HG03045 (cell line): Measurements from ENCODE around the gene LAMTOR3.

ENCODE experiments used
- ATAC-seq: cut with Tn5 transposase; IDR thresholded peaks from one replicate; pipeline ENCODE4 v1.9.1; 2021; ENCODE audit warnings: mild to moderate bottlenecking, moderate library complexity; ENCODE audit not compliant: unreplicated experiment

The LAMTOR3 gene, protein sequence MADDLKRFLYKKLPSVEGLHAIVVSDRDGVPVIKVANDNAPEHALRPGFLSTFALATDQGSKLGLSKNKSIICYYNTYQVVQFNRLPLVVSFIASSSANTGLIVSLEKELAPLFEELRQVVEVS

DNA sequence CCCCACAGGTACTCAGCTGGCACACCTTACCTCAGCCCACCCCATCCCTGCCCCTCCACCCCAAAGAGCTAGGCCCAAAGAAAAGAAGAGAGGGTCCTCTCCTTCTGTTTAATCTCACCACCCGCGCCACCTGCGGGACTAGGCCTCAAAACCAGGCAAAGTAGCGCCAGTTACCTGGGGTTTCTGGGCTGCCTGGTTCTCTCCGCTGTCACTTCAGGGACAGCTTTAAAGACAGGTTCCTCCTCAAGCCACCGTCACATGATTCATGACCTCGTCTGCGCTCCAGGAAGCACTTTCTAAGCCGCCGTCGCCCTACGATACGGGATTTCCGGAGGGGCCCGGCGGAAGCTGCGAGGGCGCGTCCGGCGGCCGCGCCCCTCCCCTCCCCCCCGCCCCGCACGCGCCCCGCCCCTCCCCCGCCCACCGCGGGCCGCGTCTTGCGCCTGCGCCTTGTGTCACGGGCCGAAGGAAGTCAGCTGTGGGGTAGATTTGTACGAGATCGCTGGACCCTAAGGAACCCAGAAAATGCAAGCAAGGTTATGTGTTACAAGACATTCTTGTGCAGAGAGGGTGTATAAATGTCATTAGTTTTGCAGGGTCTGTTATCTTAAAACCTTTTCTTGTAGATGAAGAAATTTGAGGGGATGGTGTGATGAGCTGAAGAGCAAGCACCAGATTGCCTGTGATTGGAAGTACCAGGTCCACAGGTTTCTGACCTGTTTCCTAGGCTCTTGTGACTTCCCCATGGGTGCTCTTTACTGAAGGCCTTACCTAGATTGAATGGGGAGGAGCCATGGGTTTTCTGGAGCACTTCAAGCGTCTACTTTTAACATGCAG, at the start of gene LAMTOR3:
Gene LAMTOR3, minus strand, starts transcription at position 267 of the 837 bp plus-strand sequence. CDS start 464 bp downstream, outside the sequence.
- ATAC-seq: peak; percentile 100

DNA sequence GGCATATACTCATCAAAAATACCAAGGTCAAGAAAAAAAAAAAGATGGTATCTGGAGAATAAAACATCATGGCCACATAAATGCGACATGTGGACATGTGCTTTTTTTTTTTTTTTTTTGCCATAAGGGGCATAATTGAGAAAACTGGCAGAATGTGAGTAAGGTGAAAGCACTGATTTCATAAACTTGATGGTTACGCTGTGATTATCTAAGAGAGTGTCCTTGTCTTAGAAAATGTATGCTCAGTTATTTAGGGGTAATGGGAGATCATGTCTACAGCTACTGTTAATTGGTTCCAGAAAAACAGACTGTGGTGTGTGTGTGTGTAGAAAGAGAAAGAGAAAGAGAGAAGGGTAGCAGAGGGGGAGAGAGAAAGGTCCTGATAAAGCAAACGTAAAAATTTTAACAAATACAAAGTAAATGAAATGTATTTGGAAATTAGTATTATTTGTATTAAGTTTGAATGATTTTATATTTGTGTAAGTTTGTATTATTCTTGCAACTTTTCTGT, 44.1 kb upstream of the LAMTOR3 start:
- ATAC-seq: no peak

DNA sequence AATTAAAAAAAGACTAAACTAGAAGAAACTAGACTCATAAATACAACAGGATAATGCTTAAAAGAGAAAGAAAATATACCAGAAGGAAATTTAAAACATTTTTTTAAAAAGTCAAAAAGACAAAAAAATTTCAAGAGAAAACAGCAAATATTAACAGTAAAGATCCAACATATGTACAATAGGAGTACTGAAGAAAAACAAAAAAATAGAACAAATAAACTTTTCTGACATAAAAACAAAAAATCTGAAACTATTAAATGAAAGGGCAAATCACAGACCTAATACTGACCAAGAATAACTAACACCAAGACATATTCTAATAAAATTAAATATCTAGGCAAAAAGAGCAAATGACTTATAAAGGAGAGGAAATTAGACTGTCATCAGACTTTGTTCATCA, 40.7 kb upstream of the LAMTOR3 start:
- ATAC-seq: no peak

DNA sequence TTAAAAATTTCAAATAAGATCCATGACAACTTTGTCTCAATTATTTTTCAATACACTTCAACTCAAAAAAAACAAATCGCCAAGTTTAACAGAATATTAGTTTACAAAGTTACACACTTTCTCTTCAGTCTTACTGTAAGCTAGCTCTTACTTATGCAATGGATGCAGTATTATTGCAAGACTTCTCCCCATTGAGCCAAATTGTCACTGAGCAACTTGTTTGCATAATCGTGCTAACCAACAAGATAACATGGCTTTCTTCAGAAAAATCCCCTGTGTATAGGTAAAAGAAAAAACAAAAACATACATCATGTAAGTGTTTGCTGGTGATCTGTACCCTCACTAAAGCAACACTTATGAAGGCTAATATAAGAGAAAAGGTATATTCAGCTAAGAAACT, 33.3 kb upstream of the LAMTOR3 start:
- ATAC-seq: no peak

DNA sequence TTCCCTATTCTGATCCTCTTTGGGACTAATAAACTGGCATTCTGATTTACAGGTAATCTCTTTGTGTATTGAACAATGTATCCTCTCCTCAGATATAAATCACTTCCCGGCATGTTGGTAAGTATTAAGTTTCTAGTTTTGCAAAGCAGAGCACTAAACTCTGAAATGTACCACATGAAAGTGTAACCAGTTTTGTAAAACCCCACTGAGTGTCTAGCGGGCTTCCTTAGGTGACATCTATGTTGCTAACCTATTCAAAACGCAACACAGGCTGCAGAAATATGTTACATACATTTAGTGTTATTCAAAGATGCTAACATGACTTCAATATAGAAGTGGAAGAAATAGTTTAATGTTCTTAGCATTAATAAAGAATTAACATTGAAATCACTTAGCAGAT, 26.9 kb upstream of the LAMTOR3 start:
- ATAC-seq: no peak

DNA sequence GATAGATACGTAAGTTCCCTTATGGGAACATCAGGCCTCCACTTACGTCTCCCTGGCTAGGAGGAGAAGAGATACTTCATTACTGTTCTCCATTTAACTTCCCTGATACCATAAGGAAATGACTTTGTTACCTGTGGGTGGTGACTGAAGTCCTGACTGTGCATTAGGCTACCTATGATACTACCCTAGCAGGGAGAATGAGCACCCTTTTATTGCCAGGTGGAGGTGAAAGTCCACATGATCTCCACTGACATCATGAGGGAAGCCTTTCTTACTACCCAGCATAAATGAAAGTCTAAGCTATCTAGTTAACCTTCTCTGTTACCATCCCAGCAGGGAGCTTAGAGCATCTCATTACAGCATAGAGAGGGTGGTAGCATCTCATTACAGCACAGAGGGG, 24.4 kb upstream of the LAMTOR3 start:
- no peak for ATAC-seq

DNA sequence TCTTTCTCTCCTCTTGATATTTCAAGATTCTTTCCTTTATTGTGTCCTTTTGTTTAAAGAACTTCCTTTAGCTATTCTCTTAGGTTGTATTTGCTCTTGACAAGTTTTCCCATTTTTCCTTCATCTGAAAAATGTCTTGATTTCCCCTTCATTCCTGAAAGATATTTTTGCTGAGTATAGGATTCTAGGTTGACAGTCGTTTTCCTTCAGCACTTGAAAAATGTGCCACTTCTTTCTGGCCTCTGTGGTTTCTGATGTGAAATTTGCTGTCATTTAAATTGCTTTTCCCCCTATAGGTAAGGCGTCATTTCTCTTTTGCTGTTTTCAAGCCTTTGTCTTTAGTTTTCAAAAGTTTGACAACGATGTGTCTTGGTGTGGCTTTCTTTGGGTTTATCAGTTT, 23.3 kb upstream of the LAMTOR3 start:
- no peak for ATAC-seq

DNA sequence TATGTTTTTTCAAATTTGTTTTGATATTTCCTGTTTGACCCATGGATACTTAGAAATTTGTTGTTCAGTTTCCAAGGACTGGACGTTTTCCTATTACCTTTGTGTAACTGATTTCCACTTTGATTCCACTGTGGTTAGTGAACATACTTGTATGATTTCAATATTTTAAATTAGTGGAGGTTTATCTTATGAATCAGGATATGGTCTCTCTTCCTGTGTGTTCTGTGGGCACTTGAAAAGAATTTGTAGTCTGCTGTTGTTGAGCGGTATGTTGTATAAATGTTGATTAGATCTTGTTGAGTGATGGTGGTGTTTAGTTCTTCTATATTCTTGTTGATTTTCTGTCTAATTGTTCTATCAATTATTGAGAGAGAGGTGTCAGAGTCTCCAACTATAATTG, 21.2 kb upstream of the LAMTOR3 start:
- no peak for ATAC-seq

DNA sequence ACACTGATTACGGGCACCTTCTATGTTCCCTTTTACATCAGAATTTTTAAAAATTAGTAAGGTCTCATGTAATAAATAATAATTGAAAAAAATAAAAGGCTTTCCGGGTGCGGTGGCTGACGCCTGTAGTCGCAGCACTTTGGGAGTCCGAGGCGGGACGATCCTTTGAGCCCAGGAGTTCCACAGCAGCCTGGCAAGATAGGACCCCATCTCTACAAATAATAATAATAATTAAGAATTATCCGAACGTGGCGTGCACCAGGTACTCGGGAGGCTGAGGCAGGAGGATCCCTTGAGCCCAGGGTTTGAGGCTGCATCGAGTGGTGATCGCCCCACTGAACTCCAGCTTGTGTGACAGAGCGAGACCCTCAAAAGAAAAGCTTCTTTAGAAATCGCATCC, 771 bp upstream of the LAMTOR3 start:
- no peak for ATAC-seq

DNA sequence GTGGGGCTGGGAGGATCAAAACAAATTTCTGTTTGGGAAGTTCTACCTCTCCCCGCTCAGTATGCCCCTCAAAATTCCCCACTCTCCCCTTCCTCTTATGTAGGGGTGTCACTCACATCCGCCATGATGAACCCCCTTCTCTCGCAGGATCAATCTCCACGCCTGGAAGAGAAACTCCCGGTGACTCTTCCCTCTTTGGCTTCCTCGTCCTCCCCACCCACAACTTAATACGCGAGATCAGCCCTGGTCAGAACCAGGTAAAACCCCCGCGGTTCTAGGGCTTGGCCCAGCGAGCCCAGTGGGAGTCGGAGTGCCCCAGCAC, 427 bp downstream of the LAMTOR3 start:
- no peak for ATAC-seq

DNA sequence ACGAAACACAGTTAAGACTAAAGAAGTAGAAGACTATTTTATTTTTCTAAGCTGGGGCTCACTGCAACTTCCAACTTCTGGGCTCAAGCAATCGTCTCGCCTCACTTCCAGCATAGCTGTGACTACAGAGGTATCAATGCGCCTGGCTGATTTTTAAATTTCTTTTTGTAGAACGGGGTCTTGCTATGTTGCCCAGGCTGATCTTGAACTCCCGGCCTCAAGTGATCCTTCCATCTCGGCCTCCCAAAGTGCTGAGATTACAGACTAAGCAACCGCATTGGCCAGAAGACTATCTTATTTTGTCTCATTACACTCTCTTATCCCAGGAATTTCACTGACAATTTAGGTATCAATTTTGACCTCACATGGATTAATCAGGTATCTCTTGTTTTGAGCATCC, 1.2 kb downstream of the LAMTOR3 start:
- no peak for ATAC-seq

DNA sequence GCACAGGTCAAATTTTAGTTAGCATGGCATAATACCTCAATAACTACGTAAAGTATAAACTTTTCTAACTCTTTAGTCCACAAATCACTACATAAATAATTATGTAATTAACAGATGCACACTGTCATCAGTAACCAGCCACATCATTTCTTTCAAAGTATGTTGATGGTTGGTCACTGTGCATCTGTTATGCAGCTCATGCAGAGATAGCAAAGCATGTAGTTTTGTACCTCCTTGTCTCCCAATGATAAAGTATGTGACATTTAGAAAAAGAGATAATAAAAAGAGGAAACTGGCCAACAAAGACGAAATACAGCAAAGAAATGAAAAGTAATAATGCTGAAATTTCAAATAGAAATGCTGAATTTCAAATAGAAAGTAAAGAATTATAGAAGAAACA, 2.9 kb downstream of the LAMTOR3 start:
- no peak for ATAC-seq

DNA sequence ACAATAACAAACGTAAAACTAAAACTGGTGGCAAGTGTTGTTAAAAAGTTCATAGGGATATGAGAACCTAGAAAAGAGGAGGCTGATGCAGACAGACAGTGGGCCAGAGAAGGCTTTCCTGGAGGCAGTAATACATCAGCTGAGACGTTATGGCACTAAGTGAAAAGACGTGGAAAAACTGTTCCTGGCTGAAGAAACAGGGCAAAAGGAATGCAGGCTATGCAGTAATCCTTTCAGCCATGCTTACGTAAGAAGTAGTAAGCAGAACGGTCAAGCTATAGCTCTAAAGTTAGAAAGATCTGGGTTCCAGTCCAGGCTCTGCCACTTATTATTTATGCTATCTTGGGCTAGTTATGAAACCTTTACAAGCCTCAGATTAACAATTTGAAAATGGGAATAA, 6.4 kb downstream of the LAMTOR3 start:
- ATAC-seq: no peak

DNA sequence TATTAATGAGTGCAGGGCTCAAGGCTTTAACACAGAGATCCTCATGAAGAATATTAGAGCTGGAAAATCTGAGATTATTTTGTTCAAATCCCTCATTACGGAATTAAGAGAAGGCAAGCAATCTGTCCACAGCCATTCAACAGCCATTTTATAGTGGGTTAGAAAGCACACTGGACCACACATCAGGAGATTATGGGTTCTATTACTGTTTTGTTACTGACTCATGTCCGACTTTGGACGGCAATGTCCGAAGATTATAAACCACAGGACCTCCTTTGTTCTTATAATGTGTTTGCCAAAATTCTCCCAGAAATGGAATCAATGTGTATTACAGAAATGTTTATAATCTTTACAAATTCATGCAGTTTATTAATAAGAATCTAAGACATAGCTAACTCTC, 8.1 kb downstream of the LAMTOR3 start:
- no peak for ATAC-seq

DNA sequence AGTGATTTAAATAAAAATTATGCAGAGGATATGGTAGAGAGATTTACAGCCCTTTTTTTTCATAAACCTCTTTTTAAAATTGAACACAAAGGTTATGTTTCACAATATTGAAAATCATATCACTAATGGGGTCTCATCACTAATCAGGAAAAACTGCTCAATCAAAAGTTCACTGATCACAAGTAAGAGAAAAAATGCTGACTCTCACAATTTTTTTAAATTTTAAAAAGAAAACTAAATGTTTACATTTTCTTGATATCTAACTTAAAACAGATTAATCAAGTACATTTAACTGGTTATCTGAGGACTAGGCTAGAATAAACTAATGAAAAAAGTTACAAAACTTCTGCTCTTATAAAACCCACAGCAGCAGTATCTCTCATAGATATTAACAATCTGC, 8.5 kb downstream of the LAMTOR3 start:
- ATAC-seq: no peak

DNA sequence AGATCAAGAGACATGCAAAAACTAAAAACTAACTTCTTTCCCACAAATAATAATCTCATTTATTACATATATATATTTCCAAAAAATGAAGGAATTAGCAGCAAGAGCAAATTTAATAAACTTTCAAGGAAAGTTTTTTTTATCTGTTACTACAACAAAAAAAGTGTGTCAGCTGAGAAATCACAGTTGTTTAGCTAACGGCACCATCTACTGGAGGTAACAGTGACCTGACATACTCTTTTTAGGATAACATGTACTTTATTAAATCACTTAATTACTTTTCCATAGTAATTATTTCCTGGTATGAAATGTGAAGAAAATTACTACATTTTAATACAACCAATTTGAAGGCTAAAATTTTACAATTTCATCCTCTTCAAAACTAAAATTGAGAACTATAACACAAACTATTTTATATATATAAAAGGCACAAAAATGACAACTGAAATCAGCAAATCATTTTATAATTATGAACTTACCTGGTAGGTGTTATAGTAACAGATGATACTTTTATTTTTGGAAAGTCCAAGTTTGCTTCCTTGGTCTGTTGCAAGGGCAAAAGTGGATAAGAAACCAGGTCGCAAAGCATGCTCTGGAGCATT, 9.1 kb downstream of the LAMTOR3 start:
- no peak for ATAC-seq

DNA sequence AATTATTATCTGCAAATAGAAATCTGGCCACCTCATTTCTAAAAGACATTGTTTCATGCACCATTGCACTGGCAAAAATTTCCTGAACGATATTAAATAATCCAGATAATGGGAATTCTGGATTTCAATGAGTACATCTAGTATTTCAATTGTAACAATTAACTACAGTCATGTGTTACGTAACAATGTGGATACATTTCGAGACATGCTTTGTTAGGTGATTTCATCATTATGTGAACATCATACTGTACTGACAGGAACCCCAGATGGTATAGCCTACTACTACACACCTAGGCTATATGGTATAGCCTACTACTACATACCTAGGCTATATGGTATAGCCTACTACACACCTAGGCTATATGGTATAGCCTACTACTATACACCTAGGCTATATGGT, 14.8 kb downstream of the LAMTOR3 start:
- ATAC-seq: no peak

DNA sequence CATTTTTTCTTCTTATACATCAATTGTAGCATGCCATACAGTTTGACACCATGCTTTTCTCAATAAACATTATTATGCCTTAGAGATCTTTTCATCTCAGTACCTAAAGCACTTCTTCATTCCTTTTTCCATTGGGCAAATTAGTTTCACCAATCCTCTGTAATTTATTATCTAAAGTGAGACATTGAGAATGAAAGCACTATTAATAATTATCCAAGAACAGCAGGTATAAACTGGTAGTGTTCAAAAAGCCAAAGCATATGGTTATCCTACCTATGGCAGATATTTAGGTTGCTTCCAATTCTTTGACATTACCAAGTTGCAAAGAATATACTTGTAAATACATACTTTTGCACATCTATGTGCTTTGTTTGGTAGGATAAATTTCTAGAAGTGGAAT, 15.6 kb downstream of the LAMTOR3 start:
- no peak for ATAC-seq

DNA sequence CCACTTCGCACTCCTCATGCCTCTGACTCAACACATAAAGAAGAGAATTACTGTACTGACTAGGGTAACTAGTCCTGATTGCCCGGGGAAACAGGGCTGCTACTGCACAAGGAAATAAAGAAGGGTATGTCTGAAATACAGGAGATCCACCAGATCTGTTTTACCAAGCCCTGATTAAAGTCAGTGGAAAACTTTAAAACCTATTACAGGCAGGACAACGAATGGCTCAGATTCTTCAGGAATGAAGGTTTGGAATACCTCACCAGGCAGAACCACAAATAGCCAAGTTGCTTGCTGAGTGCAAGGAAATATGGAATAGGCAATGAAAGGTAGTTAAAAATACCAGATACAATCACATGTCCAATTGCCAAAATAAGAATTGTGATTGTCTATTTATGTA, 17.3 kb downstream of the LAMTOR3 start:
- ATAC-seq: no peak

DNA sequence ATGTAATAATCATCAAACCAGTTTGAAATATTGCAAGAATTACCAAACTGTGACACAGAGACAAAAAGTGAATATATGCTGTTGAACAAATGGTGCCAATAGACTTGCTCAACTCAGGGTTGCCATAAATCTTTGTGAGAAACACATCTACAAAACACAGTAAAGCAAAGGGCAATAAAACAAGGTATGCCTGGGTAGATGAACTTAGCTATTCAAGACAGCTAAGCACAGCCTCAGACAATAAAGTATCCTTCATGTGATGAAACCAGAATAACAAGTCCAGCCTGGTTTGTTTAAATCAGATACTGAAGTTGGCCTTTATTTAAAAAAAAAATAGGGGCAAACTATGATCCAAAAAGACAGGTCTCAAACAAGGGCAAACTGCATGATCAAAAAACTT, 19.2 kb downstream of the LAMTOR3 start:
- no peak for ATAC-seq

DNA sequence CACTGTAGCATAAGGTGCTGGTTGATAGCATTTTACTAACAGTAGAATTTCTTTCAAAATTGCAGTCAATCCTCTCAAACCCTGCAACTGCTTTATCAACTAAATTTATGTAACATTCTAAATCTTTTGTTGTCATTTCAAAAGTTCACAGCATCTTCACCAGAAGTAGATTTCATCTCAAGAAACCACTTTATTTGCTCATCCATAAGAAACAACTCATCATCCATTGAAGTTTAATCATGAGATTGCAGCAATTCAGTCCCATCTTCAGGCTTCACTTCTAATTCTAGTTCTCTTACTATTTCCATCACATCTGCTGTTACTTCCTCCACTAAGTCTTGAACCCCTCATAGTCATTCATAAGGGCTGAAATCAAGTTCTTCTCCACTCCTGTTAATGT, 21.7 kb downstream of the LAMTOR3 start:
- ATAC-seq: no peak

DNA sequence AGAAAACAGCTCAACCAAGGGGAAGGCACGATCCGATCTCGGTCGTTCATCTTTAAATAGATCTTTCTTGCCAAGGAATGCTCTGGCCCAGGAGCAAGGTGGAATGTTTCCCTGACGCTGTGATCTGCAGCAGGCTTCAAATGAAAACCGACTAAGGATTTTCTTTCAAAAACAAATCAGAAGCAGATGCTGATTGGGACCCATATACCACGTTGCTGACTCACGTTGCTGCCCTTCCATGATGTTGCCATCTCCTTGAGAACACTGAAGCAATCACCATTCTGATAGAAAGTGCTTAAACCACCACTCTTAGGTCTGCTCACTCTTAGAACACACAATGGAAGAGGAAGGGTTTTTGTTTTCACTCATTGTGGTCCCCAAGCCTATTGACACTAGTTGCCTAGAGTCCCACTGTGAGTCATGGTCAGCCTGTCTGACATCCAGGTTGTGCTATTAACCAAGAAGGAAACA, 26.1 kb downstream of the LAMTOR3 start:
- ATAC-seq: peak; percentile 61
